ENCODE measurements around the gene CDK5RAP2.

- TF ChIP-seq CTCF (IDR thresholded peaks at IDR 0.05), result no peak
- no peak for TF ChIP-seq POLR2AphosphoS5 (IDR thresholded peaks at IDR 0.05)
- no peak for TF ChIP-seq POLR2A (IDR thresholded peaks at IDR 0.05)
Observed at GRCh38 chr9:120449566-120449965, 130.4 kb downstream of the CDK5RAP2 start.
